PC-3 (cell line): ENCODE measurements around the gene GPX4.

Source experiments
- EZH2 ChIP-seq: fragments of 300-600 bp; sonication (generic); IDR thresholded peaks from one replicate; pipeline ENCODE4 v1.6.1; 2017; ENCODE audit warnings: antibody characterized with exemption, mild to moderate bottlenecking, low read length; ENCODE audit not compliant: unreplicated experiment
- EZH2phosphoT487 ChIP-seq: fragments of 300-600 bp; sonication (generic); IDR thresholded peaks from 2 replicates; pipeline ENCODE4 v1.6.1; 2018; ENCODE audit warnings: mild to moderate bottlenecking, antibody characterized with exemption, low read length, borderline replicate concordance
- TF ChIP-seq, protein P1 (sequence below): fragments of 300-600 bp; sonication (generic); conservative IDR thresholded peaks from 2 replicates; pipeline ENCODE4 v1.5.1; 2017; ENCODE audit warnings: antibody characterized with exemption, low read depth, mild to moderate bottlenecking, low read length

DNA sequence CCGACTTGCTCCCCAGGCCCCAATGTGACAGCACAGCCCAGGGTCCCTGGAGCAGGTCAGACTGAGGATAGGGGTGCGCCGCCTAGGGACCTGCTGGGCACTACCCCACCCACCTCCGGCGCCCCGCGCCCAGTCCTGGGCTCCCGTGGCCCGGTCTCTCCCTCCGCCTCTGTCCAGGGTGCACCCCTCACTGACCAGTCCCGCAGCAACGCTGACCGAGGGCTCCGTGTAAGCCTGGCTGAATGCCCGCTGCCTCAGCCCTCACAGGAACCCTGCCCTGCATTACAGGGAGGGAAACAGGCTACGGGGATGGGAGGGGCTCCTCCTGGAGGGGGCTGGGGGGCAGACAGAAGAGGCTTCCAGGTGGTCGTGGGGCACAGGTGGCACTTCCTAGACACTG lies 31.7 kb downstream of the GPX4 start:
- TF ChIP-seq, protein P1, sequence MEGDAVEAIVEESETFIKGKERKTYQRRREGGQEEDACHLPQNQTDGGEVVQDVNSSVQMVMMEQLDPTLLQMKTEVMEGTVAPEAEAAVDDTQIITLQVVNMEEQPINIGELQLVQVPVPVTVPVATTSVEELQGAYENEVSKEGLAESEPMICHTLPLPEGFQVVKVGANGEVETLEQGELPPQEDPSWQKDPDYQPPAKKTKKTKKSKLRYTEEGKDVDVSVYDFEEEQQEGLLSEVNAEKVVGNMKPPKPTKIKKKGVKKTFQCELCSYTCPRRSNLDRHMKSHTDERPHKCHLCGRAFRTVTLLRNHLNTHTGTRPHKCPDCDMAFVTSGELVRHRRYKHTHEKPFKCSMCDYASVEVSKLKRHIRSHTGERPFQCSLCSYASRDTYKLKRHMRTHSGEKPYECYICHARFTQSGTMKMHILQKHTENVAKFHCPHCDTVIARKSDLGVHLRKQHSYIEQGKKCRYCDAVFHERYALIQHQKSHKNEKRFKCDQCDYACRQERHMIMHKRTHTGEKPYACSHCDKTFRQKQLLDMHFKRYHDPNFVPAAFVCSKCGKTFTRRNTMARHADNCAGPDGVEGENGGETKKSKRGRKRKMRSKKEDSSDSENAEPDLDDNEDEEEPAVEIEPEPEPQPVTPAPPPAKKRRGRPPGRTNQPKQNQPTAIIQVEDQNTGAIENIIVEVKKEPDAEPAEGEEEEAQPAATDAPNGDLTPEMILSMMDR, result no peak
- TF ChIP-seq EZH2, result no peak
- no peak for TF ChIP-seq EZH2phosphoT487
